Astrocyte (in vitro differentiated cells and primary cell): Measurements from ENCODE around the gene CIITA. TPM values are rescaled to one million over a fixed set of nuclear protein-coding genes. Genes with fewer than 3 reads are reported as not detected.

Experiments
- DNase-seq: peaks from one replicate; pipeline ENCODE4 v3.0.0-alpha.2; 2010; ENCODE audit warnings: low read depth
- FAIRE-seq: peaks from 2 replicates; lab custom pipeline; 2011; peaks lifted over from hg19 to GRCh38; lab: Jason Lieb, UNC
- H2AFZ ChIP-seq: 2 replicates; pipeline ENCODE4 v1.6.0; 2012; ENCODE audit warnings: low read depth, low read length, inconsistent platforms
- H3K27ac ChIP-seq: 2 replicates; pipeline ENCODE4 v1.5.1; 2011; ENCODE audit warnings: low read depth, low read length, inconsistent platforms
- H3K27me3 ChIP-seq: 2 replicates; pipeline ENCODE4 v1.6.0; 2011; ENCODE audit warnings: low read length, inconsistent platforms; ENCODE audit not compliant: insufficient read depth
- H3K36me3 ChIP-seq: 2 replicates; pipeline ENCODE4 v1.5.1; 2011; ENCODE audit warnings: low read length, inconsistent platforms; ENCODE audit not compliant: insufficient read depth
- H3K4me1 ChIP-seq: 2 replicates; pipeline ENCODE4 v1.5.1; 2011; ENCODE audit warnings: low read length, inconsistent platforms; ENCODE audit not compliant: insufficient read depth
- H3K4me2 ChIP-seq: 2 replicates; pipeline ENCODE4 v1.6.0; 2012; ENCODE audit warnings: low read length, inconsistent platforms
- H3K4me3 ChIP-seq: 2 replicates; pipeline ENCODE4 v1.5.1; 2011; ENCODE audit warnings: low read depth, mild to moderate bottlenecking, low read length, inconsistent platforms; ENCODE audit not compliant: insufficient read depth
- H3K79me2 ChIP-seq: 2 replicates; pipeline ENCODE4 v1.6.0; 2012; ENCODE audit warnings: mild to moderate bottlenecking, low read length, inconsistent platforms; ENCODE audit not compliant: insufficient read depth
- H3K9ac ChIP-seq: 2 replicates; pipeline ENCODE4 v1.6.0; 2012; ENCODE audit warnings: mild to moderate bottlenecking, low read length, inconsistent platforms
- H3K9me3 ChIP-seq: 2 replicates; pipeline ENCODE4 v1.5.1; 2012; ENCODE audit warnings: low read depth, mild to moderate bottlenecking, low read length, inconsistent platforms; ENCODE audit not compliant: insufficient read depth
- H4K20me1 ChIP-seq: 2 replicates; pipeline ENCODE4 v1.6.0; 2012; ENCODE audit warnings: low read length, inconsistent platforms; ENCODE audit not compliant: insufficient read depth
- H3K27ac Mint-ChIP-seq: one replicate; pipeline ENCODE4 v1.8.0; 2021; ENCODE audit warnings: mild to moderate bottlenecking, mixed read lengths; ENCODE audit not compliant: unreplicated experiment
- H3K27me3 Mint-ChIP-seq: one replicate; pipeline ENCODE4 v1.8.0; 2021; ENCODE audit warnings: low read depth, mixed read lengths; ENCODE audit not compliant: unreplicated experiment
- H3K36me3 Mint-ChIP-seq: one replicate; pipeline ENCODE4 v1.8.0; 2021; ENCODE audit warnings: low read depth, mixed read lengths; ENCODE audit not compliant: unreplicated experiment
- H3K4me1 Mint-ChIP-seq: one replicate; pipeline ENCODE4 v1.8.0; 2021; ENCODE audit warnings: low read depth, mixed read lengths; ENCODE audit not compliant: unreplicated experiment
- H3K4me3 Mint-ChIP-seq: one replicate; pipeline ENCODE4 v1.8.0; 2021; ENCODE audit warnings: mild to moderate bottlenecking, moderate library complexity, mixed read lengths; ENCODE audit not compliant: unreplicated experiment
- H3K9me3 Mint-ChIP-seq: one replicate; pipeline ENCODE4 v1.8.0; 2021; ENCODE audit warnings: mild to moderate bottlenecking, mixed read lengths; ENCODE audit not compliant: unreplicated experiment
- EZH2 ChIP-seq: IDR thresholded peaks from 2 replicates; pipeline ENCODE4 v1.6.1; 2012; ENCODE audit warnings: mild to moderate bottlenecking, low read length, inconsistent platforms; ENCODE audit not compliant: insufficient read depth
- total RNA-seq: library from RNA; stranded (reverse); gene quantifications from 2 replicates; pipeline ENCODE4 v1.2.1, GENCODE V29; 2021
- TF ChIP-seq, protein P1 (sequence below): IDR thresholded peaks from 2 replicates; pipeline ENCODE4 v1.5.1; 2011; ENCODE audit warnings: low read depth, mild to moderate bottlenecking, inconsistent platforms, low read length, moderate library complexity; ENCODE audit not compliant: insufficient read depth

Gene CIITA
- total RNA-seq, 1 donor from 2014 or later: not detected

DNA sequence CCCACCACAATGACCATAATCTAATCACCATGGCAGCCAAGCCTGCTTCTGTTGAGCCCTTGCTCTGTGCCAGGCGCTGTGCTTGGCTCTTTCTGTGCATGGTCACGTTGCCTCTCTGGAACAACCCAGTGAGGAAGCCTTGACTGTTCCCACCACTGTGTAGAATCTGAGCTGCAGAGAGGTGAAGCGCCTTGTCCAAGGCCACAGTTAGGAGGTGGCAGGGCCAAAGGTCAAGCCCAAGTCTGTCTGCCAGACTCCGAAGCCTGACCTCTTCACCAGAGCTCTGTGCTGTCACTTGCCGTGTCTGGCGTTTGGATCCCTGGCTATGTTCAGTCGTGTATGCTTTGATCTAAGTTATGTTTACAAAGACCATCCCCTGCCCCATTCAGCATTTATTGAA is 77.9 kb downstream of the CIITA start:
- Histone ChIP-seq H3K27me3 (no peaks in the 10 kb centered on the region), H4K20me1 (peaks cover 61% of the 10 kb centered on the region), H2AFZ (no peak overlapping the region), H3K4me2 (no peak overlapping the region), H3K27ac (no peak overlapping the region), H3K9me3 (no peaks in the 10 kb centered on the region), H3K36me3 (no peaks in the 10 kb centered on the region), H3K79me2 (peaks cover 57% of the 10 kb centered on the region), H3K4me1 (peaks cover 27% of the 10 kb centered on the region), H3K4me3 (no peak overlapping the region), H3K9ac (no peak overlapping the region)
- H3K27me3 Mint-ChIP-seq: no peaks in the 10 kb centered on the region
- H3K9me3 Mint-ChIP-seq: no peaks in the 10 kb centered on the region
- no peak overlapping the region for H3K4me3 Mint-ChIP-seq
- H3K36me3 Mint-ChIP-seq: peaks cover 7% of the 10 kb centered on the region
- TF ChIP-seq EZH2: no peak
- TF ChIP-seq, protein P1, sequence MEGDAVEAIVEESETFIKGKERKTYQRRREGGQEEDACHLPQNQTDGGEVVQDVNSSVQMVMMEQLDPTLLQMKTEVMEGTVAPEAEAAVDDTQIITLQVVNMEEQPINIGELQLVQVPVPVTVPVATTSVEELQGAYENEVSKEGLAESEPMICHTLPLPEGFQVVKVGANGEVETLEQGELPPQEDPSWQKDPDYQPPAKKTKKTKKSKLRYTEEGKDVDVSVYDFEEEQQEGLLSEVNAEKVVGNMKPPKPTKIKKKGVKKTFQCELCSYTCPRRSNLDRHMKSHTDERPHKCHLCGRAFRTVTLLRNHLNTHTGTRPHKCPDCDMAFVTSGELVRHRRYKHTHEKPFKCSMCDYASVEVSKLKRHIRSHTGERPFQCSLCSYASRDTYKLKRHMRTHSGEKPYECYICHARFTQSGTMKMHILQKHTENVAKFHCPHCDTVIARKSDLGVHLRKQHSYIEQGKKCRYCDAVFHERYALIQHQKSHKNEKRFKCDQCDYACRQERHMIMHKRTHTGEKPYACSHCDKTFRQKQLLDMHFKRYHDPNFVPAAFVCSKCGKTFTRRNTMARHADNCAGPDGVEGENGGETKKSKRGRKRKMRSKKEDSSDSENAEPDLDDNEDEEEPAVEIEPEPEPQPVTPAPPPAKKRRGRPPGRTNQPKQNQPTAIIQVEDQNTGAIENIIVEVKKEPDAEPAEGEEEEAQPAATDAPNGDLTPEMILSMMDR: no peak
- FAIRE-seq: no peak
- no peak for DNase-seq
- H3K27ac Mint-ChIP-seq: no peak overlapping the region
- H3K4me1 Mint-ChIP-seq: peaks cover 37% of the 10 kb centered on the region

DNA sequence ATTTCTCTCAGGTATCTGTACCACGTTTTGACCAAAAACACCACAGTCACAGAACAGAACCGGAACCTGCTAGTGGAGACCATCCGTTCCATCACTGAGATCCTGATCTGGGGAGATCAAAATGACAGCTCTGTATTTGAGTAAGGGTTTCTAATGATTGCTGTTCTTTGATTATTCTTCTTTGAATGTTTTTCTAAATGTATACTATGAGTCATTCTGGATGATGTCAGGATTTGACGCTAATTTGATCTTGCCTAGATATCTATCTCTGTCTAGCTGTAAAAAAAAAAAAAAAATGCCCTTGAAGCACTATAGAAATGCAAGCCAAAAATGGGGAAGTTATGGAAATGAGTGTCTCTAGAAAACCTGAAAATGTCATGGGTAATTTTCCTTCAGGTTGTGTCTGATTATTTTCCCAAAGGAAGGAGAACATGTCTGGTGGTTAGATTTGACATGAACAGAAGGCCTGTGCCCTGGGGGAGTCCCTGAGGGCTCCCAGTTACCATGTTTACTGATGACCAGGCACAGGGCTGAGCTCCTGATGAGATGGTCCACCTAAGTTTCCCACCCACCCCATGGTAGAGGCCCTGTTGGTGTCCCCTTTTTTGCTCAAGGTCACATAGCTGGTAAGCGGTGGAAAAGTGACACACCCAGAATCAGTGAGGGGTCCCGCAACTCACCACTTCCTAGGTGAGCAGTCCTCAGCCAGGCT is 80.9 kb downstream of the CIITA start:
- Mint-ChIP-seq H3K9me3 (peaks cover 1% of the 10 kb centered on the region), H3K4me1 (peaks cover 44% of the 10 kb centered on the region), H3K36me3 (peaks cover 11% of the 10 kb centered on the region), H3K27me3 (no peaks in the 10 kb centered on the region), H3K4me3 (no peak overlapping the region), H3K27ac (peak overlapping the region; percentile 30)
- peak overlapping the region; percentile 29 for H3K4me2 ChIP-seq
- H4K20me1 ChIP-seq: peaks cover 36% of the 10 kb centered on the region
- no peaks in the 10 kb centered on the region for H3K9me3 ChIP-seq
- peak overlapping the region; percentile 57 for H3K27ac ChIP-seq
- H3K9ac ChIP-seq: no peak overlapping the region
- no peak overlapping the region for H3K4me3 ChIP-seq
- TF ChIP-seq EZH2: no peak
- TF ChIP-seq, protein P1: no peak
- peaks cover 31% of the 10 kb centered on the region for H3K79me2 ChIP-seq
- DNase-seq: peak; percentile 49
- H3K36me3 ChIP-seq: no peaks in the 10 kb centered on the region
- no peak overlapping the region for H2AFZ ChIP-seq
- no peaks in the 10 kb centered on the region for H3K27me3 ChIP-seq
- peaks cover 36% of the 10 kb centered on the region for H3K4me1 ChIP-seq
- FAIRE-seq: no peak

DNA sequence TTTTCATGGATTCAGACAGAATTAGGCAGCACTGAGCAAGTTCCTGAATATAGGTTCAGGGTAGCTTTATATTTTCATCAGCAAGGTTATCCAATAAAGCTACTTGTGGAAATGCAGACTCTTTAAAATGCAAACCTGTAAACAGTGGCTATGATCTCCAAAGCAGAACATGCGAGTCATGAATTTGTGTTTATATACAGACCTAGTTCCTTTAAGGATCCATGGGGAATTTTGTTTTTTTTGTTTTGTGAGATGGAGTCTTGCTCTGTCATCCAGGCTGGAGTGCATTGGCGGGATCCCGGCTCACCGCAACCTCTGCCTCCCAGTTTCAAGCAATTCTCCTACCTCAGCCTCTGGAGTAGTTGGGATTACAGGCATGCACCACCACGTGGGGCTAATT is 82.2 kb downstream of the CIITA start:
- Histone ChIP-seq H3K4me1 (peaks cover 37% of the 10 kb centered on the region), H3K27me3 (no peaks in the 10 kb centered on the region), H2AFZ (no peak overlapping the region), H3K9ac (no peak overlapping the region), H3K79me2 (peaks cover 25% of the 10 kb centered on the region), H3K9me3 (no peaks in the 10 kb centered on the region), H4K20me1 (peaks cover 26% of the 10 kb centered on the region), H3K36me3 (peaks cover 4% of the 10 kb centered on the region), H3K27ac (no peak overlapping the region), H3K4me2 (no peak overlapping the region), H3K4me3 (no peak overlapping the region)
- H3K9me3 Mint-ChIP-seq: peaks cover 2% of the 10 kb centered on the region
- no peaks in the 10 kb centered on the region for H3K27me3 Mint-ChIP-seq
- peaks cover 17% of the 10 kb centered on the region for H3K36me3 Mint-ChIP-seq
- TF ChIP-seq, protein P1: no peak
- no peak for TF ChIP-seq EZH2
- DNase-seq (no peak), FAIRE-seq (no peak)
- H3K27ac Mint-ChIP-seq: no peak overlapping the region
- H3K4me1 Mint-ChIP-seq: peaks cover 47% of the 10 kb centered on the region
- H3K4me3 Mint-ChIP-seq: no peak overlapping the region
